Femur (tissue), 1 donor: Measurements from ENCODE around the gene DNM3.
"Not testable (repeated sequence)": the region's sequence is repeated elsewhere in the genome, so short reads cannot be mapped to it uniquely, and the experiment has no call there.

ENCODE experiments used
- DNase-seq: peaks from one replicate; pipeline ENCODE4 v3.0.0-alpha.2; 2017

Gene DNM3

GRCh38 chr1:171841050-171841910 lies at the start of gene DNM3:
TSS of gene DNM3 (plus strand) at chr1:171841498. CDS start at chr1:171841657, 159 bp downstream.
- peak; percentile 92 for DNase-seq

GRCh38 chr1:171792656-171793369 lies 48.5 kb upstream of the DNM3 start:
- no peak for DNase-seq

- DNase-seq = no peak
Measured at GRCh38 chr1:171793636-171794035, 47.7 kb upstream of the DNM3 start.

GRCh38 chr1:171794085-171794484 lies 47.2 kb upstream of the DNM3 start:
- DNase-seq = no peak

GRCh38 chr1:171796592-171796991 lies 44.7 kb upstream of the DNM3 start:
- no peak for DNase-seq

GRCh38 chr1:171798311-171798710 lies 43.0 kb upstream of the DNM3 start:
- DNase-seq = no peak

GRCh38 chr1:171798765-171799164 lies 42.5 kb upstream of the DNM3 start:
- no peak for DNase-seq

- DNase-seq = peak; percentile 31
Measured at GRCh38 chr1:171799166-171799565, 42.1 kb upstream of the DNM3 start.

- DNase-seq = not testable (repeated sequence)
Measured at GRCh38 chr1:171799698-171800097, 41.6 kb upstream of the DNM3 start.

- DNase-seq = no peak
Measured at GRCh38 chr1:171800342-171800741, 41.0 kb upstream of the DNM3 start.

GRCh38 chr1:171800851-171801250 lies 40.4 kb upstream of the DNM3 start:
- no peak for DNase-seq

- peak; percentile 30 for DNase-seq
Measured at GRCh38 chr1:171801487-171801891, 39.8 kb upstream of the DNM3 start.

- DNase-seq = no peak
Measured at GRCh38 chr1:171802207-171802606, 39.1 kb upstream of the DNM3 start.

- DNase-seq = no peak
Measured at GRCh38 chr1:171803045-171803444, 38.3 kb upstream of the DNM3 start.

GRCh38 chr1:171803461-171804022 lies 37.8 kb upstream of the DNM3 start:
- DNase-seq = no peak

- DNase-seq = no peak
Measured at GRCh38 chr1:171805395-171806115, 35.7 kb upstream of the DNM3 start.

- no peak for DNase-seq
Measured at GRCh38 chr1:171807556-171807955, 33.7 kb upstream of the DNM3 start.

- no peak for DNase-seq
Measured at GRCh38 chr1:171809834-171810233, 31.5 kb upstream of the DNM3 start.

GRCh38 chr1:171811672-171812071 lies 29.6 kb upstream of the DNM3 start:
- no peak for DNase-seq

GRCh38 chr1:171814692-171815091 lies 26.6 kb upstream of the DNM3 start:
- DNase-seq = peak; percentile 57

GRCh38 chr1:171816300-171816901 lies 24.9 kb upstream of the DNM3 start:
- no peak for DNase-seq

- DNase-seq = no peak
Measured at GRCh38 chr1:171817511-171818265, 23.6 kb upstream of the DNM3 start.
